ENCODE results near the gene XAGE3.
"Not testable (repeated sequence)": the region's sequence is repeated elsewhere in the genome, so short reads cannot be mapped to it uniquely, and the experiment has no call there.

Gene XAGE3

DNA sequence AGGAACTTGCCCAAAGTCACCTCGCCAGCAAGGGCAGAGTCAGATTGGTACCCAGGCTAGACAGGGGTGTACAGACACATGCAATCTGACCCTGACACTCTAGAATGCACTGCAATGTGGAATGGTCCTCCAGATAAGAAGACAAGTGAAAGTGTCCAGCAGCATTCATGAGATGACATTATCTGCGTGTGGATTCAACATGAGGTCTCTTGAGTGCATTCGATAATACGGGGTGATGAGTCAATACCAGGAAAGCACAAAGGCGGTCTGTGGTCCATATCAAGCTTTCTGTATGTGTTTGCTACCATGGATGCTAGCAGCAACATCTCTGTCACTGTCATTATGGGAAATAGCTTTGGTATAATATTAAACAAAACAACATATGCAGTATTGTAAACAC, 6.8 kb upstream of the XAGE3 start:
- H3K4me3 ChIP-seq (ENCODE audit: low read length) = no peak overlapping the region
- no peak for DNase-seq (ENCODE audit: low read depth)
- TF ChIP-seq, protein P1, sequence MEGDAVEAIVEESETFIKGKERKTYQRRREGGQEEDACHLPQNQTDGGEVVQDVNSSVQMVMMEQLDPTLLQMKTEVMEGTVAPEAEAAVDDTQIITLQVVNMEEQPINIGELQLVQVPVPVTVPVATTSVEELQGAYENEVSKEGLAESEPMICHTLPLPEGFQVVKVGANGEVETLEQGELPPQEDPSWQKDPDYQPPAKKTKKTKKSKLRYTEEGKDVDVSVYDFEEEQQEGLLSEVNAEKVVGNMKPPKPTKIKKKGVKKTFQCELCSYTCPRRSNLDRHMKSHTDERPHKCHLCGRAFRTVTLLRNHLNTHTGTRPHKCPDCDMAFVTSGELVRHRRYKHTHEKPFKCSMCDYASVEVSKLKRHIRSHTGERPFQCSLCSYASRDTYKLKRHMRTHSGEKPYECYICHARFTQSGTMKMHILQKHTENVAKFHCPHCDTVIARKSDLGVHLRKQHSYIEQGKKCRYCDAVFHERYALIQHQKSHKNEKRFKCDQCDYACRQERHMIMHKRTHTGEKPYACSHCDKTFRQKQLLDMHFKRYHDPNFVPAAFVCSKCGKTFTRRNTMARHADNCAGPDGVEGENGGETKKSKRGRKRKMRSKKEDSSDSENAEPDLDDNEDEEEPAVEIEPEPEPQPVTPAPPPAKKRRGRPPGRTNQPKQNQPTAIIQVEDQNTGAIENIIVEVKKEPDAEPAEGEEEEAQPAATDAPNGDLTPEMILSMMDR (conservative IDR thresholded peaks at IDR 0.05; ENCODE audit: low read depth, low read length) = no peak

DNA sequence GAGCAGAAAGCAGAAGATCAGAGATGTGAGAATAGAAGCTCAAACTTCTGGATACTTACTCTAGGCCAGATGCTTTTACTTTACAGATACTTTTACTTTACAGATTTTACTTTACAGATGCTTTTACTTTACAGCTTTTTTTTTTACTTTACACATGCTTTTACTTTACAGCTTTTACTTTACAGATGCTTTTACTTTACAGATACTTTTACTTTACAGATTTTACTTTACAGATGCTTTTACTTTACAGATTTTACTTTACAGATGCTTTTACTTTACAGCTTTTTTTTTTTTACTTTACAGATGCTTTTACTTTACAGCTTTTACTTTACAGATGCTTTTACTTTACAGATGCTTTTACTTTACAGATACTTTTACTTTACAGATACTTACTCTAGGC, 5.9 kb upstream of the XAGE3 start:
- DNase-seq (ENCODE audit: low read depth); H3K4me3 ChIP-seq (ENCODE audit: low read length): not testable (repeated sequence)

DNA sequence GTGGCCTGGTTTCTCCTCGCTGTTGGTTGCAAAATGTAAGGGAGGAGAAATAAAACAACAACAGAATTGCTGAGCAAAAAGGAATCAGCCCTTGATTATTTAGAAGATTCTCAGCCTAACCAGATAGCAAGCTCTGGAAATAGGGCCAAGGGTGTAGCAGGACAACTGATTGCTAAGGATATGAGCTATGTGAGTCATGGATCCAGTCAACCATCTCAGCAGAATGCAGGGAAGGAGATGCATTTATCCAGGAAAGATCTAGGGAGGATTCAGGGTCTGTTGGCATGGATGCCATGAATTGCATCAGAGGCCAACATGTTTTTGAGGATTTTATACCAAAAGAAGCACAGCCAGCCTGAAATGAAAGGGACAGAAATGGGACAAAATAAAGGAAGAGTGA, 2.2 kb upstream of the XAGE3 start:
- no peak for DNase-seq (ENCODE audit: low read depth)
- H3K4me3 ChIP-seq (ENCODE audit: low read length) = no peak overlapping the region
- TF ChIP-seq, protein P1 (conservative IDR thresholded peaks at IDR 0.05; ENCODE audit: low read depth, low read length) = no peak

DNA sequence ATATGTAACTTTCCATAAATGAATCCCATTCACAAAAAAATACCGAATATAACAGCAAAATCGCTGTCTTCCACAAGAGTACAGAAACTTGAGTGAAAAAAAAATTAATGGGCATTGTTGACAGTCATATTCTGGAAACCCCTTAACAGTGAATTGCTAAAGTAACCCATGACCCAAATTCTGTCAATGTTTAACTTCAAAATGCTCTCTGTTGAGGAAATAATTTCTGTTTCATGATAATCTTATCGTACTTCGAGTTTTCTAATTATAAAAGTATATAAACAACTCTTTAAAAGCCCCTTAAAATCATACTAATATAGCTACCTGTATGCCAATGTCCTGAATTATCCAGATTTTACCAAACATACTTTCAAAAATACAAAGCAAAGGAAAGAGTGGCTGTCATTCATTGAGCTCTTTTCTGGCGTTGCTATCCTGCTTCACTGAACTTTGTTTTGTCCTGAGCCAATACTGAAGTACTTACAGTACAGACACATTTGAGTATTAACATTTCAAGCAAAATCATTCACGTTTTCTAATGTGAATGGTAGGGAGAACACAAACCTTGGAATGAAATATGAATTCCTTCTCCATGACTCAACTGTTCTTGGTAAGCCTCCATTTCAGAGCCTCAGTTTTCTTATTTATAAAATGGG, 2.4 kb downstream of the XAGE3 start:
- no peak for DNase-seq (ENCODE audit: low read depth)
- H3K4me3 ChIP-seq (ENCODE audit: low read length) = no peak overlapping the region
- TF ChIP-seq, protein P1 (conservative IDR thresholded peaks at IDR 0.05; ENCODE audit: low read depth, low read length) = no peak

DNA sequence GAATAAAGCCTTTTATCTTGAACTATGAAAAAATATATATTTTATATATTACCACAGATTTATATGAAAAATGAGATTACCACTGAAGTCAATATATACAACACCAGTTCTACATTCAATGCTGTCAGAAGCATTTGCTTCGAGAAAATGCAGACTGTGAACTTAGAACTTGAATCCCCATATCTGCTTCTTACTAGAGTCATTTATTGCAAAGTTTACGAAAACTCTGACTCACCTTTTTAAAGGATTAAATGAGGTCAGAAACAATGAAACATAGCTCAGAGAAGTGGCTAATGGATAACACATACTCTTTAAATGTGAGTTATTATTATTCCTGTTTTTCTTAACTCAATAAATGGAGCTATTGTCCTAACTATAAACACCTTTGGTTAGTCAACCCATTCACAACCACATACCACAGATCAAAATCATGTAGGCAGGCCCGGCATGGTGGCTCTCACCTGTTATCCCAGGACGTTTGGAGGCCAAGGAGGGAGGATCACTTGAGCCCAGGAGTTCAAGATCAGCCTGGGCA, 10.8 kb downstream of the XAGE3 start:
- not testable (repeated sequence) for DNase-seq (ENCODE audit: low read depth)

DNA sequence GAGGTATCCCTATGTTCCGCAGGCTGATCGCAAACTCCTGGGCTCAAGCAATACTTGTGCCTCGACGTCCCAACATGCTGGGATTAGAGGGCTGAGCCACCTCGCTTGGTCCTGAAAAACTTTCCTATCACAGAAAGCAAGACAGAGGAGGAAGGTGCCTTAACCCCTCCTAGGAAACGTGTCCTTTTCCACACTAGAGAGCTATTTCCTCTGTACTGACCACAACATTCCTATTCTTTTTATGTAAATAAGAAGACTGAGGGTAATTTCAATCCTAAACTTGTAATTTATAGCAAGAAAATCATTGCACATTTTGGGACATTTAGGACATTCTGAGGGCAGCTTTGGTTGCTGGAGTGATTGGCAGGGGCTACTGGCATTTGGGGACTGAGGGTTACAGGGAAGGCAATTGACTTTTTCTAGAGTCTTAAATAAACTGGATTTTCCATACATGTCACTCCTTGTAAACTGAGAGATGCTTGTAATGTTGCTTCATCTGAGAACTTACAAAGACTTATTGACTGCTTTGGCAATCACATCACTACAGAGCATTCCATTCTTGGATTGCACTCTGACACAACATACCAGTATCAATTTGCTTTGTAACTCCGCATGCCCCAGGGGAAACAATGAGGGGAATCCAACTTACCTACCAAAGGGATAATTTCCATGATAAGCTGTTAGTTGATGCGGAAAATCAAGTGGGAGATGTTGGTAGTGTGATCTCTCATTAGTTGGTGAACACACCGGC, 15.6 kb downstream of the XAGE3 start:
- H3K4me3 ChIP-seq (ENCODE audit: low read length) = no peak overlapping the region
- DNase-seq (ENCODE audit: low read depth) = no peak
- TF ChIP-seq, protein P1 (conservative IDR thresholded peaks at IDR 0.05; ENCODE audit: low read depth, low read length) = no peak

More for the DNA sequence above, 10.8 kb downstream of the XAGE3 start:
- H3K4me3 ChIP-seq (ENCODE audit: low read length) = not testable (repeated sequence)

DNA sequence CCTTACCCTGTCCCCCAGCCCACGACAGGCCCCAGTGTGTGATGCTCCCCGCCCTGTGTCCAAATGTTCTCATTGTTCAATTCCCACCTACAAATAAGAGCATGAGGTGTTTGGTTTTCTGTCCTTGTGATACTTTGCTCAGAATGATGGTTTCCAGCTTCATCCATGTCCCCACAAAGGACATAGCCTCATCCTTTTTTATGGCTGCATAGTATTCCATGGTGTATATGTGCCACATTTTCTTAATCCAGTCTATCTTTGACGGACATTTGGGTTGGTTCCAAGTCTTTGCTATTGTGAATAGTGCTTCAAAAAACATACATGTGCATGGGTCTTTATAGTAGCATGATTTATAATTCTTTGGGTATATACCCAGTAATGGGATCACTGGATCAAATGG, 24.3 kb downstream of the XAGE3 start:
- not testable (repeated sequence) for H3K4me3 ChIP-seq (ENCODE audit: low read length); DNase-seq (ENCODE audit: low read depth)

DNA sequence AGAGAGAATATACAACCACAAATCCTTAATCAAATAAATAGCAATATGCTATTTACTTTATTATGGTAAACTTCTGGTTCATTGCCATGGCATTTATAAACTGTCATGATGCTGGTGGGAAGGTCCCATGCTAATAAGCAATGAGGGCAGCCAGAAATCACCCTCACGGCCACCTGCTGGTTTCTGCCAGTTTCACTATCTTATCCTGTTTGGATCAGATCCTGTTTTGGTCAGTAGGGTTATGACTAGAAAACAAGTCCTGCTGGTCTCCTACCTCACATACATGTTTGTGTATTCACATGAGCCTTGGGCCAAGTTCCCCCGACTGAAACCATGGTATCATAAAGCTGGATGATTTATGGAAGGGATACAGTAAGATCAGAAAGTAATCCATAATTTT, 28.7 kb downstream of the XAGE3 start:
- DNase-seq (ENCODE audit: low read depth) = no peak
- TF ChIP-seq, protein P1 (conservative IDR thresholded peaks at IDR 0.05; ENCODE audit: low read depth, low read length) = no peak
- H3K4me3 ChIP-seq (ENCODE audit: low read length) = no peak overlapping the region
